Stimulated activated CD4-positive, alpha-beta T cell treated with anti-CD3 and anti-CD28 coated beads, Interleukin-2, amount 100 ng/mL, for 48 hours (primary cell): ENCODE results near the gene ADCY5.
"Not testable (repeated sequence)": the region's sequence is repeated elsewhere in the genome, so short reads cannot be mapped to it uniquely, and the experiment has no call there.

ENCODE experiments used
- DNase-seq, 2 donors: peaks; one replicate each; pipeline ENCODE4 v3.0.0-alpha.2; 2020

The ADCY5 gene

GRCh38 chr3:123283074-123283473 lies 165.8 kb downstream of the ADCY5 start:
- no peak for DNase-seq

GRCh38 chr3:123282461-123282860 lies 166.4 kb downstream of the ADCY5 start:
- DNase-seq: no peak

- DNase-seq: no peak
These were observed 167.0 kb downstream of the ADCY5 start for GRCh38 chr3:123281929-123282328.

GRCh38 chr3:123281406-123281805 lies 167.5 kb downstream of the ADCY5 start:
- DNase-seq: no peak

GRCh38 chr3:123279121-123279520 lies 169.8 kb downstream of the ADCY5 start:
- DNase-seq: no peak

GRCh38 chr3:123278446-123278845 lies 170.4 kb downstream of the ADCY5 start:
- no peak for DNase-seq

- DNase-seq: no peak
These were observed 171.8 kb downstream of the ADCY5 start for GRCh38 chr3:123277106-123277505.

GRCh38 chr3:123276346-123277006 lies 172.4 kb downstream of the ADCY5 start:
- no peak for DNase-seq

GRCh38 chr3:123275691-123276090 lies 173.2 kb downstream of the ADCY5 start:
- no peak for DNase-seq

- no peak for DNase-seq
These were observed 176.3 kb downstream of the ADCY5 start for GRCh38 chr3:123272547-123272946.

- DNase-seq: no peak
These were observed 177.3 kb downstream of the ADCY5 start for GRCh38 chr3:123271466-123272159.

GRCh38 chr3:123270818-123271217 lies 178.1 kb downstream of the ADCY5 start:
- DNase-seq: no peak

GRCh38 chr3:123267821-123268220 lies 181.1 kb downstream of the ADCY5 start:
- no peak for DNase-seq

- DNase-seq: no peak
These were observed 184.9 kb downstream of the ADCY5 start for GRCh38 chr3:123263941-123264340.

GRCh38 chr3:123262868-123263267 lies 186.0 kb downstream of the ADCY5 start:
- DNase-seq: no peak

- no peak for DNase-seq
These were observed 186.7 kb downstream of the ADCY5 start for GRCh38 chr3:123262226-123262625.

GRCh38 chr3:123261666-123262065 lies 187.2 kb downstream of the ADCY5 start:
- no peak for DNase-seq

GRCh38 chr3:123258811-123259420 lies 190.0 kb downstream of the ADCY5 start:
- no peak for DNase-seq

- no peak for DNase-seq
These were observed 190.5 kb downstream of the ADCY5 start for GRCh38 chr3:123258359-123258758.

GRCh38 chr3:123256256-123256655 lies 192.6 kb downstream of the ADCY5 start:
- no peak for DNase-seq

GRCh38 chr3:123246866-123247265 lies 202.0 kb downstream of the ADCY5 start:
- no peak for DNase-seq

- DNase-seq: peak in 1 of 2 donors; percentile 2
These were observed 204.8 kb downstream of the ADCY5 start for GRCh38 chr3:123244128-123244527.

GRCh38 chr3:123239756-123240155 lies 209.1 kb downstream of the ADCY5 start:
- no peak for DNase-seq

- DNase-seq: not testable (repeated sequence)
These were observed 209.7 kb downstream of the ADCY5 start for GRCh38 chr3:123239186-123239585.
